ENCODE data around the gene POU6F2. TPM values are rescaled to one million over a fixed set of nuclear protein-coding genes. Genes with fewer than 3 reads are reported as not detected.
A peak's percentile ranks its signal among the peaks of the same experiment; 100 is the strongest.

Gene POU6F2
- polyA plus RNA-seq, 6 donors from 2014 or later: not detected

DNA sequence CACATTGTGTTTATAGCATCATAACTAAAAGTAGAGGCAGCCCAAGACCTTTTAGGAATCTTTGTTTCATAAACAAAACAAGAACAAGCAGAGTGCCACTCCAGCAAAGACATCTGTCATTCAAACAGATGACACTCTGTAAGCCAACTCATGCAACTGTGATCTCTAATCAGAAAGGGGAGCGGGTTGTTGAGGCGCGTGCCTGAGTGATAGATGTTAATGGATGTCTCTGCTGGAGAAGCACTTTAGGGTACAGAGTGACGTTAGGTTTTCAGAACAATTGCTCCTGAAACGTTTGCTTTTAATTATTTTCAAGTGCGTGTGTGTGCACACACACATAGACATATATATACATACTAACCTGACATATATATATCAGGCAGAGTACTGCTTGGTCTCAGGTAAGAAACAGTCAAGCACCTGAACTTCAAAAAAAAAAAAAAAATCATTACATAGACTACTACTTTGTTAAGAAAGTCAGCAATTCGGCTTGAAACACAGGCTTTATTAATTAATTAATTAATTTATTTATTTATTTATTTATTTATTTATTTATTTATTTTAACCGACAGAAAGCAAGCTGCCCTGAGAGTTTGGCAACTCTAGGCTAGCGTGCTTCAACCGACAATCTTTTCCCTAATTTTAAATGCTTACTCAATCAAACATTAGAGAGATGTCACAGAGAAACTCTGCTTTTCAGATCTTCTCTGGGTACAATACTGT, 109.1 kb downstream of the POU6F2 start:
- H3K4me3 Mint-ChIP-seq: no peak overlapping the region
- no peak overlapping the region for H3K27ac Mint-ChIP-seq
- no peaks in the 10 kb centered on the region for H3K9me3 Mint-ChIP-seq
- ATAC-seq (ENCODE audit: low read depth in 2 of 2) (no peak), DNase-seq (no peak)
- H3K36me3 Mint-ChIP-seq: no peaks in the 10 kb centered on the region
- H3K4me1 Mint-ChIP-seq: peaks cover 0 to 2% (median 0%) of the 10 kb centered on the region in 3 donors
- H3K27me3 Mint-ChIP-seq: peaks cover 16 to 41% (median 28%) of the 10 kb centered on the region in 3 donors

DNA sequence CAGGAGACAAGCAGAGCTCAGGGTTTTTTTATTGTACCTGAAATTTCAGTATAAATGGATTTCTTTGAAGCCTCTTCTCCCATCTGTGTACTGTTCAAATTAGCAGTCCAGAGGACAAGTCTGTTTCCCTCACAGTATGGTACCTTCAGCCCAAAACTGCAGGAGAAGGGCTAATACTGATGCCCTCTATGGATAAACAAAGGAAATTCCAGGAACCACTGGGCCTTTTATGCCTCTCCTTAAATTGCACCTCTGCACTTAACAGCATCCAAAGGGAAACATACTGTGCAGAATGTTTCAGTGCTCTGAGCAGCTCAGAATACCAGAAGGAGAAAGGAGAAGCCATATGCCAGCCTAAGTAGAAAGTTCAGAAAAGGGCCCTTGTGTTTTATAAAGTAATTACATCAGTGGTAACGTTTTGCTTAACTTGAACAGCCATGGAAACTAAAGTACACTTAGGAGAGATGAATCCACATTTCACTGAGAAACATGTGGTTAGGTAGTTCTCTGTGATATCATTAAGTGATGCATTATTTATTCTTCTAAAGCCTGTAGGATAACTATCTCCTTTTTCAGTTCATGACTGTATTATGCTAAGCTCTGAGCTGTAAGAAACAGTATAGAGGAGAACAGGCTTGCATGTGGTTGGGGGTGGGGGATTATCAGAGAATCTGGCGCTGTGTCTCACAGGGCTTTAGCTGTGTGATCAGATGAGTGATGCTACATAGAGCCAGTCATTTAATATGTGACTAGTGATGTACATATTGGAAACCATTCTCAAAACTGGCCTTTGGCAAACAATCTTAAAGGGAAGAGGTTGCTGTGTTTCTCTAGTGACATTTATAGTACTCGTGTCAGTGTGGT, 111.3 kb downstream of the POU6F2 start:
- Mint-ChIP-seq H3K27me3 (peaks cover 16 to 24% (median 23%) of the 10 kb centered on the region in 3 donors), H3K4me3 (no peak overlapping the region), H3K36me3 (no peaks in the 10 kb centered on the region), H3K27ac (no peak overlapping the region), H3K4me1 (peaks cover 0 to 2% (median 0%) of the 10 kb centered on the region in 3 donors), H3K9me3 (no peaks in the 10 kb centered on the region)
- DNase-seq: no peak
- no peak for ATAC-seq (ENCODE audit: low read depth in 2 of 2)

DNA sequence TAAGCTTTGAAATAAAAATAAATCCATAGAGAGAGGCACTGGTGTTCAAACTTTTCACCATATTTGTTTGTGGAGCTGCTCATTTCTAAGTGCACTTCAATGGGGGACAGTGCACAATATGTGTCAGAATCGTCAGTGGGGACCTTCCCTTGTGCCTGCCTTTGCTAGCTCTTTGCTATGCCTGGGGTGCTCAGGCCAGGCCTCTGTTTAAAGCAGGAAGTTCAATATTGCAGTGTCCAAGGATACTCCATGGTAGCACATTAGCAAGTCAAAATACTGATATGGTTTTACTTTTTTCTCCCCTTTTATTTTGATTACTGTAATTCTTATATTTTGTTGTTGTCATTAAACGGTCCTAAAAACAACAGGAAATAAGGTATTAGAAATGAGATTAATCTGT, 113.4 kb downstream of the POU6F2 start:
- Mint-ChIP-seq H3K4me3 (no peak overlapping the region), H3K4me1 (no peaks in the 10 kb centered on the region), H3K27me3 (peaks cover 4 to 7% (median 5%) of the 10 kb centered on the region in 3 donors), H3K36me3 (no peaks in the 10 kb centered on the region), H3K9me3 (no peaks in the 10 kb centered on the region), H3K27ac (no peak overlapping the region)
- DNase-seq (no peak), ATAC-seq (ENCODE audit: low read depth in 2 of 2) (no peak)

DNA sequence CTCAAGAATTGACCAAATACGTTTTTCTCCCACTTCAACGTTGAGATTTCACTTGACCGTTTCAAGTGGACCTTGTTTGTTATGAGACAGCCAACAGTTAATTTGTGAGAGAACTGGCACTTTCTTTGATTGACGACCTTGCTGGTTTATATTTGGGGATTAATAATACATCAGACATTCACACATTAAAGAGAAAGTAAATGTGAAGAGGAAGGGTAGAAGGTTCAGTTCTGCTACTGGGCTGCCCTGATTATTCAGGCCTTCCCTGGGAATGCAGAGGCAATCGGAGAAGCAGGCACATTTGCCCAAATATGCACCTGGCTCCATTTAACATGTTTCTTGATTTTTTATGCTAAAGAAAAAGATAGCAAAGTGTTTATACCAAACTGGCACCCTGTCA, 114.1 kb downstream of the POU6F2 start:
- Mint-ChIP-seq H3K27me3 (peaks cover 0 to 2% (median 0%) of the 10 kb centered on the region in 3 donors), H3K4me1 (no peaks in the 10 kb centered on the region), H3K4me3 (no peak overlapping the region), H3K36me3 (no peaks in the 10 kb centered on the region), H3K9me3 (no peaks in the 10 kb centered on the region), H3K27ac (no peak overlapping the region)
- DNase-seq: no peak
- ATAC-seq (ENCODE audit: low read depth in 2 of 2): no peak

DNA sequence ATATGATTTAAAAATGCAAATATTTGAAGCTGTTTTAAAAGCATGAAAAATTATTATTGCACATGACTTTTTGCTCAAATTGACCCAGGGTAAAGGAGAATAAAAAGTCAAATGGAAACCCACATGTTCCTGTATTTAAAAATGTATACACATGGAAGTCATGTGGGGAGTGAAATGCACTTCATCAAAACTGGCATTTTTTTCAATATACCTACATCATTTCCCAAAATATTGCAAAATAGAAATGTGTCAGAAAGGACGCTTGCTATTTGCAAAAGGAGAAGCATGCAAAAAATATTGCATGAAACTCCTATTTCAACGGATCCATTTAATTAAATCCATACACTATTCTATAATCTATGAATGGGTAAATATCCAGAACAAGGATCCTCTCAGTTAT, 117.0 kb downstream of the POU6F2 start:
- no peaks in the 10 kb centered on the region for H3K4me1 Mint-ChIP-seq
- no peak overlapping the region for H3K4me3 Mint-ChIP-seq
- DNase-seq (no peak), ATAC-seq (ENCODE audit: low read depth in 2 of 2) (no peak)
- H3K27ac Mint-ChIP-seq: no peak overlapping the region
- no peaks in the 10 kb centered on the region for H3K36me3 Mint-ChIP-seq
- no peaks in the 10 kb centered on the region for H3K9me3 Mint-ChIP-seq
- no peaks in the 10 kb centered on the region for H3K27me3 Mint-ChIP-seq

DNA sequence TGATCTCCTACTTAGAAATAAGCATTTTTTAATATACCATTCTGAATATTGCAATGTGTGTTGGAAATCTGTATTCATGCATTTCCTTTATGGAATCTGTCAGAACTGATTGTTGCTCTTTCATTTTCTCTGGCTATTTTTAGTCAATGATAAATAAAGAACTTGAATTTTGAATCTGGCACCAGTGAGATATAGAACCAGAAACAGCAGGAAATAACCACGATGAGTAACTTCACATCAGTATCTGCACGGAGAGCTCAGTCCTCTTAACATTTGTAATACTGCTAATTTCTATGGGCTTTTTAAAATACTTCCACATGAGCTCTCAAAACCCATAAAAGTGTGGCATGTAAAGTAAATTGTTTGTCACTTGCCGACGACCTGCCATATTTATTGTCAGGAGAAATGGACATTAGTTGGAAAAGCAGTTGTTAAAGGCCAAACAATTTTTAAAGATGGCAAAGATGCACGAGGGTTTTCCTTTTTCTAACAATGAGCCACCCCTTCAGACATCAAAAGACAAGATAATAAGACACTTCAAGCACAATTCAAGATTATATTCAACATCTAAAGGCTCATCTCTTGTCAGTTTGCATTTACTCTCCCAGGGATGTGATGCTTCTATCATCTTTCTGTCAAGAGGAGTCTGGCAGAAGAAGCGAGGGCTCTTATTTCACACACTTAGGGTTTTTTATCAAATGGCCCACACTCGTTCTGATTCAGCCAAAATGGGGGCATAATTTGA, 118.3 kb downstream of the POU6F2 start:
- ATAC-seq (ENCODE audit: low read depth in 2 of 2) (no peak), DNase-seq (no peak)
- Mint-ChIP-seq H3K4me3 (no peak overlapping the region), H3K27me3 (no peaks in the 10 kb centered on the region), H3K36me3 (no peaks in the 10 kb centered on the region), H3K9me3 (no peaks in the 10 kb centered on the region), H3K27ac (no peak overlapping the region), H3K4me1 (no peaks in the 10 kb centered on the region)

DNA sequence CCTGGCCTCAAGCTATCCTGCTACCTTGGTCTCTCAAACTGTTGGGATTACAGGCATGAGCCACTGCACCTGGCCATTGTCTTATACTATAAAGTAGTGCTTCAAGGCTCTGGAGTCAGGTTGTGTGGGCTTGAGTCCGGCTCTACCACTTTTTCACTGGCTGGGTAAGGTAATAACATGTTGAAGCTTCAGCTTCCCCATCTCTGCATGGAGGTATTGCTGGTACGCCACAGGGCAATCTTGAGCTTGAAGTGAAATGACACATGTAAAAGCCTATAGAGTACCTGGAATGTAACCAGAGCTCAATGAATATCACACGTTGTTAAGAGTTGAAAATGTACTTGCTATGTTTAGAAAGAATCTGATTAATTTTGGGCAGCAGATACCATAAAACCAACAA, 120.8 kb downstream of the POU6F2 start:
- Mint-ChIP-seq H3K36me3 (no peaks in the 10 kb centered on the region), H3K27ac (no peak overlapping the region), H3K4me3 (no peak overlapping the region)

DNA sequence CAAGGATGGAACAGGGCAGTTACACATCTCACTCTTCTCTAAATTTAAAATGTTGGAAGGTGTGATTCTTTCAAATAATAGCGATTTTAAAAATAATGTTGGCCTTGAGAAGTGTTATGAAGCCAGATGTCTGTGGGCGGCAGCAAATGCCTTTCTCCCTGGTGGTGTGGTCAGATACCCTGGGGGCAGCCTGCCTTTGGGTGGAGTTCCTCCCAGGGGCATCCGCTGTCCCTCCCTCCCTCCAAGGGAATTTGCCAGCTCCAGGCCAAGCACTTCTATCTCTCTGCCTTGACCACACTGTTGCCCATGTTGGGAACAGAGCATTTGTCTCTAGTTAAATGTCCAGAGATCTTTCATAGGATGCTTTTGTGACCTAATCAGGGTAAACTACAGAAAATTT, 121.4 kb downstream of the POU6F2 start:
- no peaks in the 10 kb centered on the region for H3K4me1 Mint-ChIP-seq
- no peaks in the 10 kb centered on the region for H3K36me3 Mint-ChIP-seq
- ATAC-seq (ENCODE audit: low read depth in 2 of 2) (no peak), DNase-seq (no peak)
- H3K27ac Mint-ChIP-seq: no peak overlapping the region
- H3K27me3 Mint-ChIP-seq: no peaks in the 10 kb centered on the region
- no peak overlapping the region for H3K4me3 Mint-ChIP-seq
- H3K9me3 Mint-ChIP-seq: no peaks in the 10 kb centered on the region

More for the DNA sequence above, 120.8 kb downstream of the POU6F2 start:
- no peak for ATAC-seq (ENCODE audit: low read depth in 2 of 2)
- no peaks in the 10 kb centered on the region for H3K27me3 Mint-ChIP-seq
- H3K4me1 Mint-ChIP-seq: no peaks in the 10 kb centered on the region
- no peaks in the 10 kb centered on the region for H3K9me3 Mint-ChIP-seq
- DNase-seq: no peak

DNA sequence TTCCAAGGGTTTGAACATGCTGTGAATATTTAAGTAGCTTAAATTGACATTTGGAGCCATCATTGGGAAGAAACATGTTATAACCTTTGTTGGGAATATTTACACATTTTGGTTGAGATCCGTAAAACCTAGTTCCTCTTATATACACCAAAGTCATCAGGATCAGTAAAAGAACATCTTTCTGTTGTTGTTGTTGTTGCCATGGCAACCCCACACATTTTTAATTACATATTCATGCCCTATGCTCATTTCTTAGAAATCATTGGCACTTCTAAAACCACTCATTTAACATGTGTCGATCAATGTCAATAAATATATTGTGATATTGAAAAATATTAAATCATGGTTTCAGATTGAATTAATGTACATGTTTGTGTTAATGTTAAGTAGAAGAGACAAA, 122.6 kb downstream of the POU6F2 start:
- Mint-ChIP-seq H3K27me3 (no peaks in the 10 kb centered on the region), H3K27ac (no peak overlapping the region), H3K36me3 (no peaks in the 10 kb centered on the region), H3K4me3 (no peak overlapping the region), H3K9me3 (no peaks in the 10 kb centered on the region), H3K4me1 (no peaks in the 10 kb centered on the region)
- no peak for DNase-seq
- no peak for ATAC-seq (ENCODE audit: low read depth in 2 of 2)

DNA sequence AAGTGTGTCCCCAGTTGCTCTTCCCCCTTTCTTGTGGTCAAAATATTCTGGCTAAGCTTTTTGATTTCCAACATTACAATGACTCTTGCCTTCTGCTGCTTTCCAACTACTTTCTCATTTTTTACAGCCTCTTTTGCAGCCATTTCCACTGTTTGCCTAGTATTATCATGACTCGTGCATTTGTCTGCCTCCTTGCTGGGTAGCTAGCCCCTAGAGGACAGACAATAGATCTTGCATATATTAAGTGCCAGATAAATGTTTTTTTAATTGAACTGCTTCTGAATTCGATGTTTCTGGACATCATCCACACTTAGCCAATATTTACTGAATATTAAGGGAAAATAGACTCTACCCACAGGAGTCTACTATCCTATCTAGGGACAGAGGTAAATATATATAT, 124.5 kb downstream of the POU6F2 start:
- H3K27me3 Mint-ChIP-seq: no peaks in the 10 kb centered on the region
- DNase-seq: no peak
- ATAC-seq (ENCODE audit: low read depth in 2 of 2): no peak
- no peak overlapping the region for H3K4me3 Mint-ChIP-seq
- H3K27ac Mint-ChIP-seq: peak overlapping the region in 1 of 6 donors; percentile 75
- no peaks in the 10 kb centered on the region for H3K36me3 Mint-ChIP-seq
- no peaks in the 10 kb centered on the region for H3K4me1 Mint-ChIP-seq
- no peaks in the 10 kb centered on the region for H3K9me3 Mint-ChIP-seq

DNA sequence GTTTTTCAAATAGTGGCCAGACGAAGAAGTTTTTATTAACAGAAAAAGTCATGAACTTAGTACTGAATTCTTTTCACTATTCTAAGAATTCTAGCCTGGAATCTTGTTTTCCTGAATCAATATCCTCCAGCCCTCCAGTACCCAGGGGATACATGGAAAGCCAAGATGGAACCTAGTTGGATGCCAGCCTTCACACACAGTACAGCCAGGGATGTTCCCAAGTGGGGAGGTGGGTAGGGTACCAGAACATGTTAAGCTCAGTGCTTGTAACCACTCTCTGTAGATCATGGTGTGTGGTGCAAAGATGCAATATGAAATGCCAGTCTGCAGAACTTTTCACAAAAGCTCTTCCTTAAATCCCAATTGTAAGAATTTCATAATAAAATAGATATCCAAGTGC, 128.0 kb downstream of the POU6F2 start:
- no peaks in the 10 kb centered on the region for H3K36me3 Mint-ChIP-seq
- H3K27ac Mint-ChIP-seq: peak overlapping the region in 1 of 6 donors; percentile 65
- ATAC-seq (ENCODE audit: low read depth in 2 of 2): no peak
- H3K9me3 Mint-ChIP-seq: no peaks in the 10 kb centered on the region
- H3K4me3 Mint-ChIP-seq: no peak overlapping the region
- H3K27me3 Mint-ChIP-seq: no peaks in the 10 kb centered on the region
- no peak for DNase-seq
- H3K4me1 Mint-ChIP-seq: no peaks in the 10 kb centered on the region

DNA sequence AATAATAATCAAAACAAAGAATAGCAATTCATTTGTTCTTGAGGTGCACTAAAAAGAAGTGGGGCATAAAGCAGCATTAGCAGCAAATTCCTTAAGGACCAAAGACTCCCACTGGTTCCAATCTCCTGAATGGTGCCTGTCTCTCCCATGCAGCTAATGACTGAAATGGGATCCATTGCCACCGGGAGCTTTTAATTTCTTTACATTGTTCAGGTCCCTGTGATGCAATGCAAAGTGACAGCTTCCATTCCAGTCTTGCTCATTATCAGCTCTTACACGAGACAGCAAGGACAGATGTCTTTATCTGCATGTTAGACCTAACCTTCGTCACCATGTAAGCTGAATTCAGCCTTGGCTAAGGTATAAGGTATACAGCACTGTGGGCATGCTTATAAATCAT, 148.1 kb downstream of the POU6F2 start:
- ATAC-seq (ENCODE audit: low read depth in 2 of 2): no peak
- H3K27ac Mint-ChIP-seq: no peak overlapping the region

DNA sequence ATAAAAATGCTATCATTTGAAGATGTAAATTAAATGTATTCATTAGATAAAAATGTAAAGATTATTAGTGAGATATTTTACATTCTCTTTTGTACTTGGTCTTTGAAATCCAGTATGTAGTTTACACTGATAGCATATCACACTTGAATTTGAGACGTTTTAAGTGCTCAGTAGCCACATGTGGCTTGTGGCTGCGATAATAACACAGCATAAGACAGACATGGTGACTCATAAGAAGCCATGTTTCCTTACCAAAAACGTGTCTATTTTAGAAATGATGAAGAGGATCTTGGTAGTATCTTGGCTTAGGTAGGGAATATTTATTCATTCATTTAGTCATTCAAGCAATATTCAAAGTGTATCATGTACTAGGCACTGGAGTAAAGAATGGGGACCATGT, 149.3 kb downstream of the POU6F2 start:
- no peaks in the 10 kb centered on the region for H3K36me3 Mint-ChIP-seq
- no peak for ATAC-seq (ENCODE audit: low read depth in 2 of 2)
- peaks cover 0 to 5% (median 0%) of the 10 kb centered on the region in 3 donors for H3K4me1 Mint-ChIP-seq
- H3K4me3 Mint-ChIP-seq: no peak overlapping the region
- no peak for DNase-seq
- peaks cover 5 to 18% (median 9%) of the 10 kb centered on the region in 3 donors for H3K27me3 Mint-ChIP-seq
- H3K27ac Mint-ChIP-seq: no peak overlapping the region
- H3K9me3 Mint-ChIP-seq: no peaks in the 10 kb centered on the region

More for the DNA sequence above, 148.1 kb downstream of the POU6F2 start:
- no peak overlapping the region for H3K4me3 Mint-ChIP-seq
- no peaks in the 10 kb centered on the region for H3K36me3 Mint-ChIP-seq
- H3K27me3 Mint-ChIP-seq: peaks cover 5 to 12% (median 9%) of the 10 kb centered on the region in 3 donors
- H3K4me1 Mint-ChIP-seq: peaks cover 0 to 1% (median 0%) of the 10 kb centered on the region in 3 donors
- no peaks in the 10 kb centered on the region for H3K9me3 Mint-ChIP-seq
- DNase-seq: no peak

Measured in naive B cell (primary cell).